ENCODE measurements around the gene TUBD1. TPM values are rescaled to one million over a fixed set of nuclear protein-coding genes. Genes with fewer than 3 reads are reported as not detected.
A peak's percentile ranks its signal among the peaks of the same experiment; 100 is the strongest.

The TUBD1 gene
- total and polyA plus RNA-seq, 3 donors from 2014 or later = 7.8 to 13.9 (median 12.9) TPM

DNA sequence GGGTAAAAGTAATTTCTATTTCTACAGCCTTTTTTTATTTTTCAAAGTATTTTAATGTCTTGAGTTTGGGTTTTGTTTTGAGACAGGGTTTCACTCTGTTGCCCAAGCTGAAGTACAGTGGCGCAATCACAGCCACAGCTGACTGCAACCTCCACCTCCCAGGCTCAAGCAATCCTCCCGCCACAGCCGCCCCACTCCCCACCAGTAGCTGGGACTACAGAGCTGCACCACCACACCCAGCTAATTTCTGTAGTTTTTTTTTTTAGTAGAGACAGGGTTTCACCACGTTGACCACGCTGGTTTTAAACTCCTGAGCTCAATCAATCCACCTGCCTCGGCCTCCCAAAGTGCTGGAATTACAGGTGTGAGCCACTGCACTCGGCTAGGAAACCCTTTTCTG lies 44.0 kb downstream of the TUBD1 start:
- H3K27ac ChIP-seq = no peak overlapping the region
- H3K4me3 ChIP-seq = no peak overlapping the region
- H3K9me3 ChIP-seq = no peaks in the 10 kb centered on the region
- intact Hi-C loops (cut with DNase I; ENCODE audit: low total_unique reads) = no loop called here
- DNase-seq = peak; percentile 42
- H3K4me1 ChIP-seq = peaks cover 37% of the 10 kb centered on the region
- H3K36me3 ChIP-seq (ENCODE audit: low read depth, missing control alignments) = no peaks in the 10 kb centered on the region
- 88 to 89% methylated on average over 7 of the region's 7 CpGs for WGBS, 2 donors
- no peaks in the 10 kb centered on the region for H3K27me3 ChIP-seq
- TF ChIP-seq CTCF (IDR thresholded peaks at IDR 0.05) (no peak), POLR2A (IDR thresholded peaks at IDR 0.05) (no peak)

GRCh38 chr17:59848385-59848668 lies 44.4 kb downstream of the TUBD1 start:
- no peak for DNase-seq
- H3K4me3 ChIP-seq = no peak overlapping the region
- peaks cover 34% of the 10 kb centered on the region for H3K4me1 ChIP-seq
- WGBS, 2 donors = 86 to 94% methylated on average over 6 of the region's 6 CpGs
- no peaks in the 10 kb centered on the region for H3K36me3 ChIP-seq (ENCODE audit: low read depth, missing control alignments)
- intact Hi-C loops (cut with DNase I; ENCODE audit: low total_unique reads) = no loop called here
- TF ChIP-seq POLR2A (IDR thresholded peaks at IDR 0.05) = no peak
- TF ChIP-seq CTCF (IDR thresholded peaks at IDR 0.05) = no peak
- no peaks in the 10 kb centered on the region for H3K27me3 ChIP-seq
- no peak overlapping the region for H3K27ac ChIP-seq
- no peaks in the 10 kb centered on the region for H3K9me3 ChIP-seq

DNA sequence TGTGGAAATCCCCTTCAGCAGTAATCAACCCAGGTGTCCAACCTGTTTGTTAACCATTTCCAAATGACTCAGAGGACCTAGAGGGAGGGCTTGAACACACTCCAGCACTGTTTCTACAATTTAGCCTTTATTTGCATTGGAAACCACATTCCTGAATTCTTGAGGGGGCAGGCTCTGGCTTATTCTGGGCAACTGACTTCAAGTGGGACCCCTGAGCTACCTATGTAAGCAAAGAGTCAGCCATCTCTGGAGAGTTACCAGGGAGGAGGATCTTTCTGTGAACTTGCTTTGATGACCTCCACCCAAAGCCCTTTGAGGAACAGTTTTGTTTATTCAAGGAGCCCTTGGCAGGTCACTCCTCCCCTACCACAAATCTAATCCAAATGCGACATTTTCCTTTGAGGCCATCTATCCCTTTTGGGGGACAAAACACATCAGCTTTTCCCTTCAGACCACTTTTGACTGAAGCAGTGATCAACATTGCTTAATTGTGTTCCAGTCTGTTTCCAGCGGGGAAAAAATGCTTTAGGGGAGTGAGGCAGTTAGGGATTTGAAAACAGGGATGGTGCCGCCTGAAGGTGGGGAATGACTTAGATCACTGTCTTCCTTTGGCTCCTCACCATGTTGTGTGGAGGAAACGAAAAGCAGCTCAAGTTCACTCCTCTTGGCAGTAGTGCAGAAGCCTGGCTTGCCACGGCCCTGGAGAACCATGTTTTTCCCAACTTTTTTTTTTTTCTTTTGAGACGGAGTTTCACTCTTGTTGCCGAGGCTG lies 46.2 kb downstream of the TUBD1 start:
- Histone ChIP-seq H3K4me1 (peaks cover 26% of the 10 kb centered on the region), H3K36me3 (ENCODE audit: low read depth, missing control alignments) (no peaks in the 10 kb centered on the region), H3K27me3 (no peaks in the 10 kb centered on the region), H3K9me3 (no peaks in the 10 kb centered on the region), H3K4me3 (no peak overlapping the region), H3K27ac (peak overlapping the region; percentile 66 to 76)
- no peak for TF ChIP-seq POLR2A (IDR thresholded peaks at IDR 0.05)
- no peak for TF ChIP-seq CTCF (IDR thresholded peaks at IDR 0.05)
- 29 to 35% methylated on average over 7 of the region's 7 CpGs for WGBS, 2 donors
- DNase-seq = peak; percentile 45
- intact Hi-C loops (cut with DNase I; ENCODE audit: low total_unique reads) = no loop called here

GRCh38 chr17:59845595-59846393 lies 46.9 kb downstream of the TUBD1 start:
- TF ChIP-seq POLR2A (IDR thresholded peaks at IDR 0.05) (no peak), CTCF (IDR thresholded peaks at IDR 0.05) (no peak)
- Histone ChIP-seq H3K4me3 (no peak overlapping the region), H3K36me3 (ENCODE audit: low read depth, missing control alignments) (no peaks in the 10 kb centered on the region), H3K27me3 (no peaks in the 10 kb centered on the region), H3K27ac (peak overlapping the region; percentile 66 to 76), H3K9me3 (no peaks in the 10 kb centered on the region), H3K4me1 (peaks cover 22% of the 10 kb centered on the region)
- intact Hi-C loops (cut with DNase I; ENCODE audit: low total_unique reads) = no loop called here
- DNase-seq = no peak
- 47 to 57% methylated on average over 3 of the region's 3 CpGs for WGBS, 2 donors
